B cell (primary cell): ENCODE data around the gene PRTG.

ENCODE experiments used
- EZH2 ChIP-seq: IDR thresholded peaks from 2 replicates; pipeline ENCODE4 v1.6.1; 2012; ENCODE audit warnings: borderline replicate concordance, low read depth, mild to moderate bottlenecking, moderate library complexity, low read length; ENCODE audit not compliant: insufficient read depth, poor library complexity, severe bottlenecking
- TF ChIP-seq, protein P1 (sequence below): fragments of 200-600 bp; IDR thresholded peaks from one replicate; pipeline ENCODE4 v1.8.0; 2022; ENCODE audit warnings: antibody characterized with exemption, mild to moderate bottlenecking

DNA sequence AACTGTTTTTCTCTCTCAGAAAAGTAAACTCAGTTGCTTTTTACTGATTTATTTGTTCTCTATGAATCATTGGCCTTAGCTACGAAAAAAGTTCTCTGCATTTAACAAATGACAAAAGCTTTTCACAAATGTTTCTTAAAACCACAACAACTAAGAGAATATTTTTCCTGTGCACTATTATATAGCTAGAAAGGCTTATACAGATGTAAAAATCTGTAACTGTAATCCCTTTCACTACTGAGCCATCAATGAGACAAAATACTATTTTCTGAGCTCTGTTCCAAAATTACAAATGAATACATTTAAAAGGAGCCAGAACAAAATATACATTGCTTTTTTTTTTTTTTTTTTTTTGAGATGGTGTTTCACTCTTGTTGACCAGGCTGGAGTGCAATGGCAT lies 109.2 kb downstream of the PRTG start:
- TF ChIP-seq, protein P1, sequence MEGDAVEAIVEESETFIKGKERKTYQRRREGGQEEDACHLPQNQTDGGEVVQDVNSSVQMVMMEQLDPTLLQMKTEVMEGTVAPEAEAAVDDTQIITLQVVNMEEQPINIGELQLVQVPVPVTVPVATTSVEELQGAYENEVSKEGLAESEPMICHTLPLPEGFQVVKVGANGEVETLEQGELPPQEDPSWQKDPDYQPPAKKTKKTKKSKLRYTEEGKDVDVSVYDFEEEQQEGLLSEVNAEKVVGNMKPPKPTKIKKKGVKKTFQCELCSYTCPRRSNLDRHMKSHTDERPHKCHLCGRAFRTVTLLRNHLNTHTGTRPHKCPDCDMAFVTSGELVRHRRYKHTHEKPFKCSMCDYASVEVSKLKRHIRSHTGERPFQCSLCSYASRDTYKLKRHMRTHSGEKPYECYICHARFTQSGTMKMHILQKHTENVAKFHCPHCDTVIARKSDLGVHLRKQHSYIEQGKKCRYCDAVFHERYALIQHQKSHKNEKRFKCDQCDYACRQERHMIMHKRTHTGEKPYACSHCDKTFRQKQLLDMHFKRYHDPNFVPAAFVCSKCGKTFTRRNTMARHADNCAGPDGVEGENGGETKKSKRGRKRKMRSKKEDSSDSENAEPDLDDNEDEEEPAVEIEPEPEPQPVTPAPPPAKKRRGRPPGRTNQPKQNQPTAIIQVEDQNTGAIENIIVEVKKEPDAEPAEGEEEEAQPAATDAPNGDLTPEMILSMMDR, result no peak
- TF ChIP-seq EZH2, result no peak
